Fibroblast of skin of right biceps (primary cell): ENCODE data around the gene EXOC1.
A peak's percentile ranks its signal among the peaks of the same experiment; 100 is the strongest.

Experiments
- DNase-seq: peaks from one replicate; pipeline ENCODE4 v3.0.0-alpha.2; 2013

The EXOC1 gene

GRCh38 chr4:55854129-55854528, 681 bp downstream of the EXOC1 start:
- no peak for DNase-seq

GRCh38 chr4:55857586-55857985, 4.1 kb downstream of the EXOC1 start:
- DNase-seq: no peak

GRCh38 chr4:55859711-55860110, 6.3 kb downstream of the EXOC1 start:
- DNase-seq: peak; percentile 6

DNA sequence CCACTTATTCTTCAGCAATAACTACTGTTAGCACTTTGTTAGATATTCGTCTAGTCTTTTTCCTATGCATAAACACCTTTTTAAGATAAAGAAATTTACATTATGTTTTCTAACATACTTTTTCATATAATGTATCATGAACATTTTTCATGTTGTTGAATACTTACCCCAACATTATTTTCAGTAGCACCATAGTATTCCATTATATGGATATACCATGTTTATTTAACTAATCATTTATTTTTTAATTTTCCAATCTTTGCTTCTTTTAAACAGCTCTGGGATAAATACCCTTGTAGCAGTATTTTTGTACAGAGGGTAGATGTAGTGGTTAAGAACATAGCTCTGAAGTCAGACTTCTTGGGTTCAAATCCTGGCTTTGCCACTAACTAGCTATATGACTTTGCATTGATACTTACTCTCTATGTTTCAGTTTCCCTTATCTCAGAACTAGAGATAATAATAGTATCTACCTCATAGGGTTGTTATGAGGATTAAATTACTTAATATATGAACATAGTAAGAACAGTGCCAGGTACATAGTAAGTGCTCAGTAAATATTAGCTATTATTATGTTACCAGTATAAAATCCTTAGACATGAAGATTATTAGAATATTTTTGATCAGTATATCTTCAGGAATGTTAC, 11.3 kb downstream of the EXOC1 start:
- no peak for DNase-seq

DNA sequence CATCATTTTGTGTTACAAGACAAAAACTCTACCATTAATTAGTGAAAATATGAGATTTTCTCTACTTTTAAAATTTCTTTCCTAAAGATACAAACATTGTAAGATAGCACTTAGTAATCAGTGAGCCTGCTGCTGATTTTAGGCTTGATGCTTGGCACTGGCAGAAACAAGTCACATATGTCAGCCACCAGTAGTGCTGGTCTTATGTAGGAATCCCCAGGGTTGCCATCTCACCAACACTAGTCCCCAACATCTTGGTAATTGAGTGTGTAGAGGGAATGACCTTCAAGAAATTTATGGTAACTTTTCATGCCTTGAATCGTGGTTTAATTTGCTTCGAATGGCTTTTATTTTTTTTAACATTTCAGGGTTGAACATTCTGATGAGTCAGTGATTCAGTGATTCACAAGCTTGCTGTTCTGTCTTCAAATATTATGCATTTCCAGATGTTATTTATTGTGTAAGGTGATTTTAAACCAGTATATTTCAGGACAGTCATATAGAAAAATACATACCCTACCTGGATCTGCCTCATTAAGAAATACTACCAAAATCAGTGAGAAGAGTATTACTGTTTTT, 11.9 kb downstream of the EXOC1 start:
- DNase-seq: peak; percentile 72

GRCh38 chr4:55866290-55866907, 13.0 kb downstream of the EXOC1 start:
- peak; percentile 92 for DNase-seq

DNA sequence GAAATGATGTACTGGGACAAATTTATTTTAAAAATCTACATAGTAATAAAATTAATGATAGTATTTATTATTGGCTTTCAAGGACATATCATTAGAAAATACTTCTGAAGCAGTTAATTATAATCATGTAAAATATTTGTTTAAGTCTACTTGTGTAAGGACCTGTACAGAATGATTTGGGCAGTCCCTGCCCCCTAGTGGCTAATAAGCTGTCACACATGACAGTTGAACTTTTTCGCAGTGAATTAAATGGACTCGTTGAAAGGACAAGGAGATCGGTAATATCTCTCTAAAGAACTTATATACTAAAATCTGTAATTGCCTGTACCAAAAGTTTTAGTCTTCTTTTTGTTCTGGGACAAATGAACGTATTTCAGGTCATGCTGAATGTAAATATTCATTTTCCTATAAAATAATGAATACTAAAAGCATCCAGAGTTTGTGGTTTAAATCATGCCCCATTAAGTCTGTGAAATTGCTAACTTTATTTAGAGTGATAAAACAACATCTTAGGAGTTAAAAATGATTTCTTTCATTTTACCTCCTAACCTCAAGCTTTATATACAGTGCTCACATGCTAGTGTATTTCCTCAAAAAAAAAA, 13.6 kb downstream of the EXOC1 start:
- DNase-seq: peak; percentile 69

DNA sequence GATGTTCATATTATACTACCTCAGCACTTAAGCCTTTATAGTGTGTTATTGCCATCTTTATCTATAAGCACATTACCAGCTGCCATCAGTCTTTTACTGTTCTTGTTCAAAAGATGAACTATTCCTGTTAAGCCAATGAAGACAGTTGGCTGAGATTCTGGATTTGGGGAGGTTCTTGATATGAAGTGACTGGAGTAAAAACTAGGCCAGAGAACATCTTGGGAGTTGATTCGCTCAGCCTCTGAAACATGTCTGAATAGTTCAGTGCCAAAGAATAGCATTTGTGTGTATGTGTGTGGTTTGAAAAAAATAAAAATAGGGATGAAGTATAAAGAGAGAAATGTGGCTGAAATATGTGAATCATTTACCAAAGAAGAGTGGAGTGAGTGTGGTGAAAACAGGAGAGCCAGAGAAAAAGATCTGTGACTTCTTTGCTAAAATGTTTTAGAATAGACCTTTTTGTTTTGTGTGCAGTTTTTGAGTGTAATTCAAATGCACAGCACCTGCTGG, 15.2 kb downstream of the EXOC1 start:
- DNase-seq: peak; percentile 21

- DNase-seq: no peak
These were observed 17.9 kb downstream of the EXOC1 start for GRCh38 chr4:55871299-55871800.

DNA sequence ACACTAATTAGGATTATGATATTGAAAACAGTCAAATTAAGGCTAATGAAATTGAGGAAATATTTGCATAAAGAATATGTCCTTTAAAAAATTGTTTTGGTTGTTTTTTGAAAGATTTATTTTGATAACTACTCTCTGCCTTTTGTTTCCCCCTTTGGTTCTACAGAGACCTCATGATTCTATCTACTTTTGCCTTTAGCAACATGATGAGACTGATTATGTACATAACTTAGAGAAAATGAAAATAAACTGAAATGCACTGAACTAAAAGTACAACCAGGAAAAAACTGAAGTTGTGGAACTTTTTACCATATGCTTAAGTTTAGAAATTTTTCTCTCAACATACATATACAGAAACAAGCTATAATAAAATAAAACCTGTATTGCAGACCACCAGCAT, 21.4 kb downstream of the EXOC1 start:
- DNase-seq: no peak

DNA sequence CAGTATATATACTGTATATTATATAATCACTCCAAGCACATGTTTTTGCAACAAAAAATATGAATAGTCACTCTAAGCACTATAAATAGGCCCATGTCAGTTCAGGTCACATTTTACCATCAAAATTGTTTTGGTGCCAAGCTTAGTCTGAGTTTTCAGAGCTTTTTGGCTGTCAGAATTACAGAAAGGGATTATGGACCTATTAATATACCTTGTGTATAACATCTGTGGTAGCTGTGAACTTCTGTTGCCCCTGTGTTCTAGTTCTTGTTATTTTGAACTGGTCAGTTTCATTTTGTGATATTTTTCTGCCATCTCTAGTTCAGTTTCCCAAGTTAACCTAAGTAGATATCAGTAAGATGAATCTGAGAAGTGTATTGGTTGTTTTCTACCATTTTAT, 22.9 kb downstream of the EXOC1 start:
- DNase-seq: no peak

DNA sequence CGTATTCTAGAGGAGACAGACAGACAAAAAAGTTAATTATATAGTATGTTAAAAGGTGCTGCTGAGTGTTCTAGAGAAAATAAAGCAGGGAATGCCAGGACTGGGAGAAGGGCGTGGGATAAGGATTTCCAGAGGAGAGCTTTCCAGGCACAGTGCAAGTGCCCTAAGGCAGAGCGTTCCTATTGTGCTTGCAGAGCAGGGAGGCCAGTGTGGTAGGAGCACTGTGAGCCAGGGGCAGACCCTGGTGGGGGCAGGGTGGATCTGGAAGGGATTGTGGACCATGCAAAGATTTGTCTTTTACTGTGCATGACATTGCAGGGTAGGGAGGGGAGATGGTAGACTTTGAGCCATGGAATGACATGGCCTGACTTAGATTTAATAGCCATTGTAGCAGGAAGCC, 25.8 kb downstream of the EXOC1 start:
- no peak for DNase-seq

DNA sequence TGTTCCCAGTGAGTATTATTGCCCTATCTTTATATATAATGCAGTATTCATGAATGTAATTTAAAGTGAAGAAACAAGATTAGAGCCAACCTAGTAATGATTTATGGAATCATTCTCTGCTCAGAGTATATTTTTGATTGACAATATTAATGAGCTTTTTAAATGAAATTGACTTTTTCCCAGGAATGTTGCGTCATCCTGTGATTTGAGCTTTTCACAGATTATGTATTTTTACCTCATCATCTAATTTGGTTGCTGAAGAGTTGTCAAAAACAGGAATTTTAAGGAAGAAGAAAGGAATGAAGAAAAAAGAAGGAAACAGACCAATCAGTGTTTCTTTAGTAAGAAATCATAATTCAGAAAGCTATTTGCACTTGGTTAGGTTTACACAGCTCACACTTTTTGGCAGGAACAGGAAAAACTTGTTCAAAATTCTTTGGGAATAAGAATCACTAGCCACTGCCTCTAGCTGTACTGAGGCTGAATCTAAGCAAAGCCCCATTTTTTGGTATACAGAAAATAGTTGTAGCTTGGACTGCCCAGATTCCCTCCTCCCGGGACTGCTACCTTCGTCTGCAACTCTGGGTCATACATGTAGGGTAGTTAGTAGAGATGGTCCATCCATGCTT, 27.3 kb downstream of the EXOC1 start:
- no peak for DNase-seq

DNA sequence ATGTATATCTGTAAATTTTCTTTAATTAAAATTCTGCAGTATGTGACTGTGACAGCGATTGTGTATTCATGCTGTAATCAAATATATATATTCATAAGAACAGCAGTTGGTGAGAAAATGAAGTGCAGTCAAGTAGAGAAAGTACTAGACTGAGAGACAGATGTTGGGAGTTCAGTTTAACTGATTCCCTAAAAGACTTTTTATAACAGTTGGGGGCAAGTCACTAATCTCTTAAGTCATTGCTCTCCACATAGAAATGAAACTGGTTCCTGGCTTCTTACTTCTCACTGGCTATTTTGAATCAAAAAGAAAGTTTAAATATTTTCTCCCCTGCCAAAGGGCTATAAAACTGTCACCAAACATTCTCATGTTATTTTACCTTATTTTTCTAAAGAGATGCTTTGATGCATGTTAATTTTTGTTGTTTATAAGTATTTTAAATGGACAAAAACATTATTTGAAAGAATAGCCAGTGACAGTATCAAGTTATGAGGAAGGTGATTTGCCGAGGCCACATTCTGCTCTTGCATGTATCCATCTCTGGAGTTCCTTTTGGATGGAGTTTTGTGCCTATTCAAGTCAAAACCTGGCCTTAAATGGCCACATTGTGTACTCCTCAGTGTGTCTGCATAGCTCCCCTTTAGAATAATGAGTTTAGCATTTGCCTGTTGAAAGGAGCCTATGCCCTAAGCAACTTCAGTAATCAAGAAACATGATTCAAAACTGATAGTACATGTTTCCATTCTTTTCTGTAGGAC, 30.8 kb downstream of the EXOC1 start:
- DNase-seq: no peak

DNA sequence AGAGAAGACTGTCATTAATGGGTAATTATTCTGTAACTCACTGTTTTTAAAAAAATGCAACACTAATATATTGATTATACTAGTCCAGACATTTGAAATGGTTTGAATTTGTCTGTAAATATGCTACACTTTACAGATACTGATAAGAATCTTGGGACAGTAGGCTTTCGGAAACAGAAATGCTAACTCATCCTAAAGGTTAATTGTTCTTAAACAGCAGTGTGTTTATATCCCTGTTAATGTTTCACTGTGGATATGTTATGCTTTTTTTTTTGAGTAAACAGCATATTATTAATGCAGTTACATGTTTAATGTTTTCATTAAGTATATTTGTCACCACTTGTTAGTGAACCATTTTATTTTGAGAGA, 31.4 kb downstream of the EXOC1 start:
- no peak for DNase-seq

DNA sequence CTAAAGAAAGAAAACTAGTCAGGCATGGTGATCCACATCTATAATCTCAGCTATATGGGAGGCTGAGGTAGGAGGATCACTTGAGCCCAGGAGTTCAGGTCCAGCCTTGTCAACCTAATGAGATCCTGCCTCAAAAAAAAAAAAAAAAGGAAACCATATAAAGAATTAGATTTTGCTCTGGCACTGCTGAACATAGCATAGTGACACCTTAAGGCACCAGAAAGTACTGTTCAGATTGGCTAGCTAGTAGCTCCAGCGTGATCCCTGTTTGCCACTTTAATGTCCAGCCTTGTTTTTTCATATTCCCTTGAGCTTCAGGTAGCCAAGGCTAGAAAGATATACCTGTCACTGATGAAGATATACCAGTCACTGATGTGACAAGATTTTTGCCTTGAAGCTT, 34.1 kb downstream of the EXOC1 start:
- DNase-seq: no peak

DNA sequence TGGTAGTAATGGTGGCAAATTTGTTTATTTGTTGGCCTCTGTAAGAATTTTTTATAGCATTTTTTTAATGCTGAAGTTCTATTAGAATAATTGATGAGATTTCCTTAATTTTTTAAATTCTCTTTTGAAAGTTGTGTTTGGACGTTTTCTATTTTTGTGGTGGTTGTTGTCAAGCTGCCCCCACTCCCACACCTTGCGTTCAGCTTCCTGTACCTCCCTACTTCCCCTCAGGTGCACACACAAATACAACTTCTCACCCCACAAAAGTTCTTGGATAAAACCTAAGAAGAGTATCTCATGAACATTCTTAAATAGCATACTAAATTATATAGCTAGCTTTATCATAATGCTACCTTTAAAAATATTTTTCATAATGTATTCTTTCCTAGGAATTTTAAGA, 38.7 kb downstream of the EXOC1 start:
- no peak for DNase-seq

DNA sequence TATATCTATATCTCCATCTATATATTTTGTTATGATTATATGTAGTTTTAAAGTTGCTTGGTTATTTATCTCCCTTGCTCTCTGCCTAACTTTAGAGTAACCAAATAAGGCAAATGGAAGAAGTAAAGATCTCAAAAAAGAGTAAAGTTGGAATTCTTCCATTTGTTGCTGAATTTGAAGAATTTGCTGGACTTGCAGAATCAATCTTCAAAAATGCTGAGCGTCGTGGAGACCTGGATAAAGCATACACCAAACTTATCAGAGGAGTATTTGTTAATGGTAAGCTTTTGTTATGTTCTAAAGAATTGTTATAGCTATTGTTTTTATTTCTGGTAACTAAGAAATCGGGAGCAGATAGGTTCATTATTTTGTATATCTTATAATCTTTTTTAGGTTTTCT, 43.2 kb downstream of the EXOC1 start:
- peak; percentile 10 for DNase-seq

GRCh38 chr4:55902677-55903076, 49.2 kb downstream of the EXOC1 start:
- DNase-seq: no peak

DNA sequence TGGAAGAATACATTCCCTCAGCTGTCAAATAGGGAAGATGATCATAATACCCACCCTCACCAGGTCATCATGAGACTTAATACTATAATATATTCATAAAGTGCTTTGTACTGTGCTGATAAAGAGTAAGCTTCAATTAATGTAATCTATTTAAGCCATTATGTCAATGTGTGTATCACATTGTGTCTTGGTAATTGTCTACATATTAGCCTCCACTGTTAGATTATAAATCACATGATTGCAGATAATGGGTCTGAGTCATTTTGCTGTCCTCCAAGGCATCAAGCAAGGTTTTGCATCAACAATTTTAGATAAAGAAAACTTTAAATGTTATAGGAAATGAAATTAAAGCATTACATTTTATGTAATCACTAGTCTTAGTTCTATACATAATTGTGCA, 50.1 kb downstream of the EXOC1 start:
- DNase-seq: no peak

- peak; percentile 23 for DNase-seq
These were observed 51.1 kb downstream of the EXOC1 start for GRCh38 chr4:55904576-55904975.

DNA sequence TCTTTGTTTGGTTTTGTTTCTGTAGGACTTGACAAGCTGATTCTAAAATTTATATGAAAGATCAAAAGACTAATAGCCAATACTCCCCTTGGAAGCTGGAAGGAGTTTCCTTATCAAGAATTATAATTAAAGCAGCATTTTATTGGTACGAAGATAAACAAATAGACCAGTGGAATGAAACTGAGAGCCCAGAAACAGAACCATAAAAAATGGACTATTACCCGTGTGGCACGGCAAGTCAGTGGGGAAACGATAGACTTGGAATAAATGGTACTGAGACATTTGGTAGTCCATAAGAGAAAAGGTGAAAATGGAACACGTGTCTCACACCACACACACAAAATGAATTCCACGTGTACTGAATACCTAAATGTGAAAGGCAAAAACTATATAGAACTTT, 52.9 kb downstream of the EXOC1 start:
- DNase-seq: no peak

- peak; percentile 48 for DNase-seq
These were observed 53.5 kb downstream of the EXOC1 start for GRCh38 chr4:55906989-55907388.
